H1 (cell line): Measurements from ENCODE around the gene NCK2. TPM values are rescaled to one million over a fixed set of nuclear protein-coding genes. Genes with fewer than 3 reads are reported as not detected.

Source experiments
- CTCF ChIA-PET: fragments of 300-600 bp; sonication (Branson Sonifier 250); formaldehyde crosslinking; loops from one replicate; lab custom pipeline; 2021; ENCODE audit not compliant: partially characterized antibody; lab: Charles Lee
- POLR2A ChIA-PET: fragments of 300-600 bp; sonication (Branson Sonifier 250); formaldehyde crosslinking; loops from one replicate; lab custom pipeline; 2021; ENCODE audit warnings: inconsistent platforms; ENCODE audit not compliant: partially characterized antibody; lab: Charles Lee
- DNase-seq, 2 experiments: peaks; one replicate each; pipeline versions ENCODE4 v3.0.0 to v3.0.0-alpha.2; 2010 to 2022; ENCODE audit warnings: low spot score in 2 of 2, low read depth in 1 of 2, mixed read lengths in 1 of 2
- FAIRE-seq: peaks from 2 replicates; lab custom pipeline; 2011; peaks lifted over from hg19 to GRCh38; lab: Jason Lieb, UNC
- H2AFZ ChIP-seq: 2 replicates; pipeline ENCODE4 v1.8.1; 2012; ENCODE audit warnings: low read length, inconsistent platforms
- H2AK5ac ChIP-seq: 2 replicates; pipeline ENCODE4 v1.6.1; 2013; ENCODE audit warnings: low read depth, low read length
- H2BK120ac ChIP-seq: replicated peaks from 2 replicates; pipeline ENCODE3; 2013; ENCODE audit warnings: low read depth, low read length, inconsistent platforms
- H2BK12ac ChIP-seq: 2 replicates; pipeline ENCODE4 v1.6.1; 2013; ENCODE audit warnings: low read depth, low read length
- H2BK15ac ChIP-seq: 2 replicates; pipeline ENCODE4 v1.6.1; 2013; ENCODE audit warnings: low read length
- H2BK20ac ChIP-seq: 2 replicates; pipeline ENCODE4 v1.6.1; 2013; ENCODE audit warnings: low read length
- H2BK5ac ChIP-seq: 2 replicates; pipeline ENCODE4 v1.6.1; 2013; ENCODE audit warnings: low read depth, low read length
- H3K14ac ChIP-seq: 2 replicates; pipeline ENCODE4 v1.6.1; 2013; ENCODE audit warnings: inconsistent platforms; ENCODE audit not compliant: insufficient read length
- H3K18ac ChIP-seq: 2 replicates; pipeline ENCODE4 v1.6.1; 2013; ENCODE audit warnings: low read length; ENCODE audit errors: extremely low read depth
- H3K23ac ChIP-seq: 2 replicates; pipeline ENCODE4 v1.6.1; 2013; ENCODE audit warnings: inconsistent platforms; ENCODE audit not compliant: insufficient read length
- H3K23me2 ChIP-seq: 2 replicates; pipeline ENCODE4 v1.6.1; 2013; ENCODE audit warnings: low read depth, low read length
- H3K27ac ChIP-seq: 2 replicates; pipeline ENCODE4 v1.6.1; 2011; ENCODE audit warnings: low read depth, low read length, inconsistent platforms
- H3K27me3 ChIP-seq, 4 experiments: replicated peaks in 1 of 4; 1 replicate in 1 of 4; 2 replicates in 3 of 4; pipeline versions ENCODE4 v1.6.1 to v1.8.1; 2011 to 2013; ENCODE audit warnings: low read length in 3 of 4, mild to moderate bottlenecking in 3 of 4, inconsistent platforms in 2 of 4, mixed read lengths in 2 of 4, moderate library complexity in 1 of 4; ENCODE audit not compliant: control insufficient read depth in 3 of 4, insufficient read depth in 3 of 4; ENCODE audit errors: extremely low read depth in 1 of 4
- H3K36me3 ChIP-seq, 4 experiments: 2 replicates each; pipeline versions ENCODE4 v1.6.1 to v1.8.1; 2011 to 2013; ENCODE audit warnings: mild to moderate bottlenecking in 4 of 4, low read length in 3 of 4, moderate library complexity in 2 of 4, control low read depth in 1 of 4, inconsistent platforms in 1 of 4; ENCODE audit not compliant: insufficient read depth in 4 of 4, control insufficient read depth in 2 of 4
- H3K4ac ChIP-seq: replicated peaks from 2 replicates; pipeline ENCODE3; 2013; ENCODE audit warnings: low read length, low read depth, mixed read lengths, inconsistent platforms; ENCODE audit not compliant: insufficient read length
- H3K4me1 ChIP-seq, 4 experiments: replicated peaks in 1 of 4; 1 replicate in 1 of 4; 2 replicates in 3 of 4; pipeline versions ENCODE4 v1.6.1 to v1.8.1; 2011 to 2013; ENCODE audit warnings: low read length in 3 of 4, inconsistent platforms in 2 of 4, mixed read lengths in 1 of 4; ENCODE audit not compliant: insufficient read depth in 4 of 4, control insufficient read depth in 3 of 4
- H3K4me2 ChIP-seq, 2 experiments: 2 replicates each; pipeline versions ENCODE4 v1.6.1 to v1.8.1; 2011 to 2013; ENCODE audit warnings: low read depth in 2 of 2, low read length in 2 of 2, control low read depth in 1 of 2, inconsistent platforms in 1 of 2, mild to moderate bottlenecking in 1 of 2; ENCODE audit not compliant: insufficient read depth in 1 of 2
- H3K4me3 ChIP-seq, 4 experiments: fragments of 200-600, 300-600 bp in 1 of 4; sonication (generic), shearing (Covaris generic), sonication (Bioruptor Twin) in 1 of 4; 2 replicates each; pipeline versions ENCODE4 v1.5.1 to v1.8.1; 2011 to 2016; ENCODE audit warnings: low read length in 4 of 4, low read depth in 3 of 4, control low read depth in 2 of 4, inconsistent platforms in 2 of 4, mild to moderate bottlenecking in 2 of 4, mixed read lengths in 1 of 4, moderate library complexity in 1 of 4; ENCODE audit not compliant: insufficient read depth in 2 of 4; ENCODE audit errors: extremely low read depth in 1 of 4
- H3K56ac ChIP-seq: replicated peaks from 2 replicates; pipeline ENCODE3; 2013; ENCODE audit warnings: low read depth, mild to moderate bottlenecking, mixed read lengths, low read length, inconsistent platforms; ENCODE audit not compliant: insufficient read length
- H3K79me1 ChIP-seq: 2 replicates; pipeline ENCODE4 v1.6.1; 2013; ENCODE audit warnings: low read depth, low read length, control low read depth
- H3K79me2 ChIP-seq, 2 experiments: 2 replicates each; pipeline versions ENCODE4 v1.6.1 to v1.8.1; 2012 to 2013; ENCODE audit warnings: low read length in 2 of 2, mild to moderate bottlenecking in 2 of 2, inconsistent platforms in 1 of 2; ENCODE audit not compliant: insufficient read depth in 2 of 2, control insufficient read depth in 1 of 2
- H3K9ac ChIP-seq, 4 experiments: replicated peaks in 1 of 4; 1 replicate in 1 of 4; 2 replicates in 3 of 4; pipeline versions ENCODE4 v1.6.1 to v1.8.1; 2011 to 2013; ENCODE audit warnings: low read depth in 3 of 4, low read length in 3 of 4, control low read depth in 2 of 4, mild to moderate bottlenecking in 2 of 4, moderate library complexity in 2 of 4, inconsistent platforms in 1 of 4; ENCODE audit errors: extremely low read depth in 1 of 4
- H3K9me3 ChIP-seq, 2 experiments: 2 replicates each; pipeline versions ENCODE4 v1.6.1 to v1.8.1; 2012 to 2013; ENCODE audit warnings: mild to moderate bottlenecking in 2 of 2, moderate library complexity in 2 of 2, control low read depth in 1 of 2, inconsistent platforms in 1 of 2, low read depth in 1 of 2, low read length in 1 of 2, mixed read lengths in 1 of 2; ENCODE audit not compliant: insufficient read depth in 2 of 2
- H4K20me1 ChIP-seq, 2 experiments: replicated peaks in 1 of 2; 2 replicates each; pipeline versions ENCODE3 to v1.8.1; 2011 to 2013; ENCODE audit warnings: inconsistent platforms in 2 of 2, low read length in 2 of 2, mild to moderate bottlenecking in 1 of 2; ENCODE audit not compliant: insufficient read depth in 2 of 2, control insufficient read depth in 1 of 2
- H4K5ac ChIP-seq: 2 replicates; pipeline ENCODE4 v1.6.1; 2013; ENCODE audit warnings: low read length, low read depth, mixed read lengths, inconsistent platforms; ENCODE audit not compliant: insufficient read length
- H4K8ac ChIP-seq: 2 replicates; pipeline ENCODE4 v1.8.0; 2013; ENCODE audit warnings: mild to moderate bottlenecking, moderate library complexity, low read length, inconsistent platforms; ENCODE audit not compliant: insufficient read depth; ENCODE audit errors: extremely low read depth
- H4K91ac ChIP-seq: replicated peaks from 2 replicates; pipeline ENCODE3; 2013; ENCODE audit warnings: low read length, mixed read lengths, inconsistent platforms; ENCODE audit not compliant: insufficient read length
- BCL11A ChIP-seq, 2 experiments: IDR thresholded peaks; one replicate each; pipeline ENCODE4 v1.6.1; 2011; ENCODE audit warnings: low read depth in 2 of 2, low read length in 2 of 2, mild to moderate bottlenecking in 2 of 2
- GABPA ChIP-seq: IDR thresholded peaks from 2 replicates; pipeline ENCODE4 v1.6.1; 2011; ENCODE audit warnings: mild to moderate bottlenecking, low read length, moderate library complexity, borderline replicate concordance; ENCODE audit not compliant: insufficient read depth
- POLR2A ChIP-seq, 2 experiments: IDR thresholded peaks; 1 replicate in 1 of 2; 2 replicates in 1 of 2; pipeline ENCODE4 v1.6.1; 2011; ENCODE audit warnings: low read depth in 2 of 2, low read length in 2 of 2, mild to moderate bottlenecking in 2 of 2; ENCODE audit errors: control extremely low read depth in 1 of 2
- SRF ChIP-seq: IDR thresholded peaks from 2 replicates; pipeline ENCODE4 v1.6.1; 2011; ENCODE audit warnings: mild to moderate bottlenecking, low read depth, low read length, moderate library complexity
- TAF7 ChIP-seq: optimal IDR thresholded peaks from 2 replicates; pipeline ENCODE3; 2011; ENCODE audit warnings: low read depth, mild to moderate bottlenecking, inconsistent platforms, low read length, moderate library complexity, borderline replicate concordance
- WGBS, 2 experiments: shearing (Covaris generic) in 1 of 2; methylation state at CpG; one replicate each; pipeline versions ENCODE4 v1.1.6 to v1.1.7; 2013 to 2015; ENCODE audit warnings: low lambda C conversion rate in 2 of 2, mixed read lengths in 2 of 2, inconsistent platforms in 1 of 2, low coverage in 1 of 2, missing lambda C conversion rate in 1 of 2; ENCODE audit not compliant: insufficient replicate concordance in 2 of 2, insufficient coverage in 1 of 2, insufficient read length in 1 of 2; ENCODE audit errors: extremely low coverage in 1 of 2, missing lambda C conversion rate in 1 of 2; 5-methylcytosine and 5-hydroxymethylcytosine counted together
- polyA plus RNA-seq, 7 experiments: library from polyadenylated mRNA; depleted of rRNA in 3 of 7; stranded (reverse) in 5 of 7; unstranded in 2 of 7; fragments of >200 nt in 5 of 7; fragments of 200-250 nt in 2 of 7; gene quantifications; 1 replicate in 5 of 7; 2 replicates in 1 of 7; 4 replicates in 1 of 7; pipeline versions ENCODE4 v1.2.1 to v1.2.3, GENCODE V29; 2011 to 2013; ENCODE audit warnings: missing spikeins in 2 of 7, mixed read lengths in 2 of 7
- total RNA-seq: library from RNA; stranded (reverse); fragmentation: NEBNext Ultra II Directional; extraction: Animal tissue kit (Norgen Biotek cat#: 25700); gene quantifications from 2 replicates; pipeline ENCODE4 v1.2.1, GENCODE V29; 2021
- TF ChIP-seq, protein P1 (sequence below), 3 experiments: IDR thresholded peaks; 1 replicate in 2 of 3; 2 replicates in 1 of 3; pipeline versions ENCODE4 v1.5.1 to v1.6.1; 2011; ENCODE audit warnings: low read length in 3 of 3, mild to moderate bottlenecking in 3 of 3, inconsistent platforms in 2 of 3, low read depth in 1 of 3, moderate library complexity in 1 of 3; ENCODE audit not compliant: insufficient read depth in 1 of 3; ENCODE audit errors: control extremely low read depth in 1 of 3

Gene NCK2
- total and polyA plus RNA-seq, 2 of the 8 experiments (the other 6 are each of a cell fraction or from before 2014, with no cell fraction given) = 30.3 to 65.7 TPM

DNA sequence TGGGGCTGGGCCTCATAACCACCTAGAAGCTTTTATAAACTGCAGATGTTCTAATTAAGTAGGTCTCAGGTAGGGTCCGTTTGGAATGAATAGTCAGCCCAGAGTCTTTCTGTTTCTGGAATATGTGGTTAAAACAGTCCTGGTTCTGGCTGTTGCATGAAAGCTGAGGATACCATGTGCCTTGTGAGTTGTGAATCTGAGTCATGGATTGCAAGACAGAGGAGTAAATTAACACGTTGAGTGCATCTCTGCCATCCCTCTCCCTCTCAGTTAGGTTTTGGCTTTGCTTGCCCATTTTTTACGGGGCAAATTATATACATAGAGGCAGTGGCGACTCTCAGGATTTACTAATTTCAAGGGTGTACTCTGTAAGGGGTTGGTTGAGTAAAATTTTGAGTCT lies 59.1 kb downstream of the NCK2 start:
- no peak overlapping the region for H2BK120ac ChIP-seq
- no peak overlapping the region for H3K56ac ChIP-seq
- H3K9ac ChIP-seq = no peak overlapping the region
- H4K8ac ChIP-seq = no peak overlapping the region
- H3K4ac ChIP-seq = no peak overlapping the region
- H2BK12ac ChIP-seq = no peak overlapping the region
- TF ChIP-seq SRF (no peak), POLR2A (IDR thresholded peaks at IDR 0.05; ENCODE audit: control extremely low read depth in 1 of 2, low read depth in 2 of 2, low read length in 2 of 2) (no peak), BCL11A (IDR thresholded peaks at IDR 0.05; ENCODE audit: low read depth in 2 of 2, low read length in 2 of 2) (no peak), GABPA (no peak), TAF7 (no peak)
- TF ChIP-seq, protein P1, sequence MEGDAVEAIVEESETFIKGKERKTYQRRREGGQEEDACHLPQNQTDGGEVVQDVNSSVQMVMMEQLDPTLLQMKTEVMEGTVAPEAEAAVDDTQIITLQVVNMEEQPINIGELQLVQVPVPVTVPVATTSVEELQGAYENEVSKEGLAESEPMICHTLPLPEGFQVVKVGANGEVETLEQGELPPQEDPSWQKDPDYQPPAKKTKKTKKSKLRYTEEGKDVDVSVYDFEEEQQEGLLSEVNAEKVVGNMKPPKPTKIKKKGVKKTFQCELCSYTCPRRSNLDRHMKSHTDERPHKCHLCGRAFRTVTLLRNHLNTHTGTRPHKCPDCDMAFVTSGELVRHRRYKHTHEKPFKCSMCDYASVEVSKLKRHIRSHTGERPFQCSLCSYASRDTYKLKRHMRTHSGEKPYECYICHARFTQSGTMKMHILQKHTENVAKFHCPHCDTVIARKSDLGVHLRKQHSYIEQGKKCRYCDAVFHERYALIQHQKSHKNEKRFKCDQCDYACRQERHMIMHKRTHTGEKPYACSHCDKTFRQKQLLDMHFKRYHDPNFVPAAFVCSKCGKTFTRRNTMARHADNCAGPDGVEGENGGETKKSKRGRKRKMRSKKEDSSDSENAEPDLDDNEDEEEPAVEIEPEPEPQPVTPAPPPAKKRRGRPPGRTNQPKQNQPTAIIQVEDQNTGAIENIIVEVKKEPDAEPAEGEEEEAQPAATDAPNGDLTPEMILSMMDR (IDR thresholded peaks at IDR 0.05; ENCODE audit: control extremely low read depth in 1 of 3, insufficient read depth in 1 of 3, low read depth in 1 of 3, low read length in 3 of 3) = no peak
- no peak overlapping the region for H2AFZ ChIP-seq
- H3K9me3 ChIP-seq = no peaks in the 10 kb centered on the region
- no peaks in the 10 kb centered on the region for H3K36me3 ChIP-seq
- H2AK5ac ChIP-seq = no peak overlapping the region
- POLR2A ChIA-PET = no interaction called here
- DNase-seq (no peak), FAIRE-seq (no peak)
- peaks cover 16% of the 10 kb centered on the region; the same call in 1 of the 2 replicates for H3K79me1 ChIP-seq
- no peak overlapping the region for H4K91ac ChIP-seq
- 79% methylated on average over 4 of the region's 4 CpGs; no CpG with 5 or more reads in 1 of the 2 experiments for WGBS, 2 experiments
- H2BK5ac ChIP-seq = no peak overlapping the region
- no peak overlapping the region for H2BK20ac ChIP-seq
- H3K4me2 ChIP-seq = no peak overlapping the region
- H3K4me1 ChIP-seq = peaks cover 2 to 15% (median 11%) of the 10 kb centered on the region in 4 experiments; a peak in 5 of 7 replicates
- H3K27ac ChIP-seq = no peak overlapping the region
- H3K4me3 ChIP-seq = no peak overlapping the region
- no peak overlapping the region for H3K23ac ChIP-seq
- H3K23me2 ChIP-seq = no peaks in the 10 kb centered on the region
- H3K18ac ChIP-seq = no peak overlapping the region
- H4K20me1 ChIP-seq = peaks cover 7 to 13% of the 10 kb centered on the region in 2 experiments
- no peaks in the 10 kb centered on the region for H3K27me3 ChIP-seq
- H4K5ac ChIP-seq = no peak overlapping the region
- CTCF ChIA-PET = interaction anchor here (1.4 kb wide), 1 partner anchor 33 kb away, joined by 5 read pairs; no protein-coding TSS in a partner anchor
- H3K14ac ChIP-seq = no peak overlapping the region
- H2BK15ac ChIP-seq = no peak overlapping the region
- H3K79me2 ChIP-seq = peaks cover 15 to 92% of the 10 kb centered on the region in 2 experiments
